Endothelial cell of umbilical vein (primary cell): ENCODE data around the gene DHX35. TPM values are rescaled to one million over a fixed set of nuclear protein-coding genes. Genes with fewer than 3 reads are reported as not detected.

Experiments
- BruUV-seq: library from RNA; stranded (reverse); fragments of 400-500 nt; replicated peaks from 2 replicates; lab custom pipeline; 2021; lab: Mats Ljungman, UMichigan
- CTCF ChIA-PET: fragments of 300-600, 350-600 bp; sonication (Branson Sonifier 250); formaldehyde crosslinking; loops from one replicate; lab custom pipeline; 2021; ENCODE audit warnings: antibody characterized with exemption, inconsistent platforms; lab: Charles Lee
- POLR2A ChIA-PET: fragments of 300-600, 350-600 bp; sonication (Branson Sonifier 250); formaldehyde crosslinking; loops from one replicate; lab custom pipeline; 2021; ENCODE audit warnings: antibody characterized with exemption, inconsistent platforms; lab: Charles Lee
- DNase-seq: peaks from one replicate; pipeline ENCODE4 v3.0.0-alpha.2; 2011; ENCODE audit warnings: low read depth, low spot score
- FAIRE-seq: peaks from 2 replicates; lab custom pipeline; 2011; peaks lifted over from hg19 to GRCh38; lab: Jason Lieb, UNC
- H2AFZ ChIP-seq: 2 replicates; pipeline ENCODE4 v1.6.0; 2012; ENCODE audit warnings: low read depth, low read length, control low read depth, inconsistent platforms
- H3K27ac ChIP-seq: 2 replicates; pipeline ENCODE4 v1.5.1; 2011; ENCODE audit warnings: low read depth, mild to moderate bottlenecking, control low read depth, low read length, moderate library complexity; ENCODE audit not compliant: insufficient read depth
- H3K27me3 ChIP-seq, 2 experiments: 2 replicates each; pipeline versions ENCODE4 v1.6.0 to v1.6.1; 2011; ENCODE audit warnings: low read length in 2 of 2, mixed read lengths in 1 of 2; ENCODE audit not compliant: control insufficient read depth in 2 of 2, insufficient read depth in 2 of 2
- H3K36me3 ChIP-seq, 2 experiments: 2 replicates in 1 of 2; 3 replicates in 1 of 2; pipeline ENCODE4 v1.5.1; 2011; ENCODE audit warnings: low read length in 2 of 2, mild to moderate bottlenecking in 1 of 2, moderate library complexity in 1 of 2; ENCODE audit not compliant: control insufficient read depth in 2 of 2, insufficient read depth in 2 of 2; ENCODE audit errors: extremely low read depth in 1 of 2
- H3K4me1 ChIP-seq: 3 replicates; pipeline ENCODE4 v1.5.1; 2011; ENCODE audit warnings: mild to moderate bottlenecking, low read length; ENCODE audit not compliant: control insufficient read depth, insufficient read depth; ENCODE audit errors: extremely low read depth
- H3K4me2 ChIP-seq: 2 replicates; pipeline ENCODE4 v1.6.1; 2011; ENCODE audit warnings: low read length, control low read depth, mixed read lengths; ENCODE audit not compliant: insufficient read depth
- H3K4me3 ChIP-seq, 3 experiments: fragments of 200-600 bp in 1 of 3; sonication (generic), shearing (Covaris generic) in 1 of 3; replicated peaks in 1 of 3; 2 replicates each; pipeline ENCODE4 v1.5.1; 2011 to 2016; ENCODE audit warnings: control low read depth in 3 of 3, low read length in 3 of 3, mild to moderate bottlenecking in 2 of 3, inconsistent platforms in 1 of 3, low read depth in 1 of 3, moderate library complexity in 1 of 3; ENCODE audit not compliant: insufficient read depth in 1 of 3
- H3K79me2 ChIP-seq: 2 replicates; pipeline ENCODE4 v1.6.0; 2012; ENCODE audit warnings: low read length, inconsistent platforms; ENCODE audit not compliant: control insufficient read depth, insufficient read depth
- H3K9ac ChIP-seq: replicated peaks from 2 replicates; pipeline ENCODE3; 2011; ENCODE audit warnings: low read length, control low read depth; ENCODE audit not compliant: insufficient read depth; ENCODE audit errors: extremely low read depth
- H3K9me1 ChIP-seq: replicated peaks from 3 replicates; pipeline ENCODE4 v1.6.0; 2011; ENCODE audit warnings: mild to moderate bottlenecking, low read length; ENCODE audit not compliant: control insufficient read depth, insufficient read depth; ENCODE audit errors: extremely low read depth
- H3K9me3 ChIP-seq: replicated peaks from 2 replicates; pipeline ENCODE4 v1.5.1; 2012; ENCODE audit warnings: low read length, inconsistent platforms; ENCODE audit not compliant: control insufficient read depth, insufficient read depth
- H4K20me1 ChIP-seq: replicated peaks from 2 replicates; pipeline ENCODE3; 2011; ENCODE audit warnings: mild to moderate bottlenecking, low read length; ENCODE audit not compliant: control insufficient read depth, insufficient read depth; ENCODE audit errors: extremely low read depth
- CTCF ChIP-seq, 2 donors: IDR thresholded peaks; 1 replicate in 1 of 2; 2 replicates in 1 of 2; pipeline ENCODE4 v1.5.1; 2011; ENCODE audit warnings: low read length in 2 of 2, mild to moderate bottlenecking in 2 of 2, moderate library complexity in 2 of 2, control low read depth in 1 of 2, inconsistent platforms in 1 of 2, low read depth in 1 of 2; ENCODE audit not compliant: insufficient read depth in 1 of 2; ENCODE audit errors: extremely low read depth in 1 of 2
- EZH2 ChIP-seq: IDR thresholded peaks from 2 replicates; pipeline ENCODE4 v1.6.1; 2012; ENCODE audit warnings: borderline replicate concordance, low read depth, mild to moderate bottlenecking, moderate library complexity, low read length, inconsistent platforms; ENCODE audit not compliant: severe bottlenecking
- FOS ChIP-seq: IDR thresholded peaks from 2 replicates; pipeline ENCODE4 v1.6.1; 2011; ENCODE audit warnings: mild to moderate bottlenecking, low read length, moderate library complexity, borderline replicate concordance; ENCODE audit not compliant: insufficient read depth
- GATA2 ChIP-seq: IDR thresholded peaks from 2 replicates; pipeline ENCODE4 v1.7.0; 2011; ENCODE audit warnings: low read depth, mild to moderate bottlenecking, moderate library complexity, mixed read lengths, low read length; ENCODE audit not compliant: insufficient read length, insufficient read depth
- JUN ChIP-seq: IDR thresholded peaks from 2 replicates; pipeline ENCODE4 v1.6.1; 2011; ENCODE audit warnings: borderline replicate concordance, low read depth; ENCODE audit not compliant: insufficient read length, insufficient read depth
- MAX ChIP-seq: IDR thresholded peaks from 2 replicates; pipeline ENCODE4 v1.6.1; 2011; ENCODE audit not compliant: insufficient read depth, insufficient read length
- MYC ChIP-seq: IDR thresholded peaks from one replicate; pipeline ENCODE4 v1.6.1; 2011; ENCODE audit warnings: mild to moderate bottlenecking, low read depth, low read length
- POLR2A ChIP-seq: IDR thresholded peaks from 2 replicates; pipeline ENCODE4 v1.6.1; 2012; ENCODE audit warnings: low read depth, mild to moderate bottlenecking, control low read depth, low read length
- POLR2AphosphoS5 ChIP-seq: IDR thresholded peaks from 2 replicates; pipeline ENCODE4 v1.6.1; 2012; ENCODE audit warnings: low read depth, mild to moderate bottlenecking, control low read depth, low read length, moderate library complexity; ENCODE audit not compliant: insufficient read depth
- dilution Hi-C: fragments of 300-500 bp; cut with MboI; formaldehyde crosslinking; loops from one replicate; pipeline ENCODE4 v1.15.0; 2019; ENCODE audit warnings: low sequenced_read_pairs; ENCODE audit not compliant: extremely low pct_ligation_motif_present
- intact Hi-C: fragments of 100-400 bp; cut with micrococcal nuclease; formaldehyde crosslinking; loops from one replicate; pipeline ENCODE4 v1.10.0; 2022
- polyA plus RNA-seq, 4 experiments: library from polyadenylated mRNA; depleted of rRNA in 3 of 4; stranded (reverse) in 3 of 4; unstranded in 1 of 4; fragments of >200 nt; gene quantifications; 2 replicates each; pipeline versions ENCODE4 v1.2.1 to v1.2.3, GENCODE V29; 2011 to 2012; ENCODE audit warnings: missing spikeins in 1 of 4
- total RNA-seq: library from RNA; stranded (reverse); gene quantifications from 2 replicates; pipeline ENCODE4 v1.2.3, GENCODE V29; 2021

DHX35 gene
- total and polyA plus RNA-seq, 2 donors (not counting 3 experiments of a cell fraction or from before 2014, with no cell fraction given) = 10.0 to 13.0 TPM

DNA sequence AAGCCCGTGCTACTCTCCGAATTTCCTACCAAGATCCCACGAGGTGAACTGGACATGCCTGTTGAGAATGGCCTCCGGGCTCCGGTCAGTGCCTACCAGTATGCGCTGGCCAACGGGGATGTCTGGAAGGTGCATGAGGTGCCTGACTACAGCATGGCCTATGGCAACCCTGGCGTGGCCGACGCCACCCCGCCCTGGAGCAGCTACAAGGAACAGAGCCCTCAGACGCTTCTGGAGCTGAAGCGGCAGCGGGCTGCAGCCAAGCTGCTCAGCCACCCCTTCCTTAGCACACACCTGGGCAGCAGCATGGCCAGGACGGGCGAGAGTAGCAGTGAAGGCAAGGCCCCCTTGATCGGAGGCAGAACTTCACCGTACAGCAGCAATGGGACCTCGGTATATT lies 44.0 kb upstream of the DHX35 start:
- H3K36me3 ChIP-seq = peaks cover 0 to 36% of the 10 kb centered on the region in 2 experiments
- no peak overlapping the region for H3K4me2 ChIP-seq
- H4K20me1 ChIP-seq = no peaks in the 10 kb centered on the region
- no peak overlapping the region for H3K9ac ChIP-seq
- BruUV-seq = no TSS peak
- H3K4me1 ChIP-seq = no peaks in the 10 kb centered on the region
- dilution Hi-C loops = no loop called here
- CTCF ChIA-PET = no interaction called here
- FAIRE-seq (no peak), DNase-seq (no peak)
- no peak for TF ChIP-seq GATA2
- POLR2A ChIA-PET = no interaction called here
- no peak overlapping the region for H3K27ac ChIP-seq
- no peak overlapping the region for H2AFZ ChIP-seq
- H3K9me3 ChIP-seq = no peaks in the 10 kb centered on the region
- no peaks in the 10 kb centered on the region for H3K9me1 ChIP-seq
- H3K4me3 ChIP-seq = no peak overlapping the region
- intact Hi-C loops = no loop called here
- H3K27me3 ChIP-seq = peaks cover 0 to 3% of the 10 kb centered on the region in 2 experiments
- H3K79me2 ChIP-seq = no peaks in the 10 kb centered on the region

DNA sequence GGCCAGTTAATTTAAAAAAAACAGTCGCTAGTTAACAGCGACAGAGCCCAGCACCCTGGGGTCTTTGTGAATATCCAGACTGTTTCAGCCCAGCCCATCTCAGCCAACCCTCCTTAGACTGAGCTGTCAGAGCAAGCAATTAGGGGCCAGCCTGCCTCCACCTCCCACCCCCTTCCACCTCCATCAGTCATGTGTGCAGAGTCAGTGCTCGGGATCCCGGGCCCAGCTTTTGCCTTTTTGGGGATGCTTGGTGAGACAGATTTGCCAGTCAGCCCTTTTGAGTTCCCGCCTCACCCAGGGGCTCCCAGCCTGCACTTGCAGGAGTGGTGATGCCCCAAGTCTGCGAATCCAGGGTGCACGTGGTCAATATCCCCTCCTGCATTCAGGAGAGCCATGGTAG lies 42.5 kb upstream of the DHX35 start:
- Histone ChIP-seq H3K4me3 (no peak overlapping the region), H3K27ac (no peak overlapping the region), H3K4me1 (no peaks in the 10 kb centered on the region), H3K9me3 (no peaks in the 10 kb centered on the region), H2AFZ (no peak overlapping the region), H3K27me3 (peaks cover 0 to 3% of the 10 kb centered on the region in 2 experiments), H4K20me1 (no peaks in the 10 kb centered on the region), H3K79me2 (no peaks in the 10 kb centered on the region), H3K36me3 (peaks cover 0 to 27% of the 10 kb centered on the region in 2 experiments), H3K9me1 (no peaks in the 10 kb centered on the region), H3K9ac (no peak overlapping the region), H3K4me2 (no peak overlapping the region)
- CTCF ChIA-PET = interaction anchor here (1.0 kb wide), 1 partner anchor 41 kb away, joined by 3 read pairs; no protein-coding TSS in a partner anchor
- dilution Hi-C loops = no loop called here
- TF ChIP-seq MAX = no peak
- TF ChIP-seq EZH2 = no peak
- TF ChIP-seq MYC = no peak
- no peak for TF ChIP-seq POLR2AphosphoS5
- TF ChIP-seq FOS = no peak
- no peak for TF ChIP-seq CTCF (IDR thresholded peaks at IDR 0.05; ENCODE audit: extremely low read depth in 1 of 2, insufficient read depth in 1 of 2, low read depth in 1 of 2, low read length in 2 of 2)
- no peak for TF ChIP-seq POLR2A
- TF ChIP-seq GATA2 = no peak
- no peak for TF ChIP-seq JUN
- FAIRE-seq (no peak), DNase-seq (no peak)
- no TSS peak for BruUV-seq
- POLR2A ChIA-PET = no interaction called here
- intact Hi-C loops = no loop called here
